Measurements from ENCODE around the gene FUCA2. TPM values are rescaled to one million over a fixed set of nuclear protein-coding genes. Genes with fewer than 3 reads are reported as not detected.

FUCA2 gene
- total RNA-seq, 1 donor from 2014 or later: 53.1 TPM

GRCh38 chr6:143527677-143528076, 16.2 kb upstream of the FUCA2 start:
- TF ChIP-seq CTCF (IDR thresholded peaks at IDR 0.05): no peak
- Histone ChIP-seq H3K4me3 (no peak overlapping the region), H3K9me3 (no peaks in the 10 kb centered on the region), H3K36me3 (no peaks in the 10 kb centered on the region), H3K4me1 (no peaks in the 10 kb centered on the region), H3K27me3 (ENCODE audit: low read depth) (no peaks in the 10 kb centered on the region), H3K27ac (no peak overlapping the region)
- no peak for DNase-seq
- intact Hi-C loops (cut with DNase I): no loop called here
- ATAC-seq: no peak

GRCh38 chr6:143525356-143525755, 13.8 kb upstream of the FUCA2 start:
- ATAC-seq: no peak
- no peaks in the 10 kb centered on the region for H3K4me1 ChIP-seq
- intact Hi-C loops (cut with DNase I): no loop called here
- no peaks in the 10 kb centered on the region for H3K27me3 ChIP-seq (ENCODE audit: low read depth)
- no peak for DNase-seq
- no peak overlapping the region for H3K27ac ChIP-seq
- H3K4me3 ChIP-seq: no peak overlapping the region
- H3K9me3 ChIP-seq: no peaks in the 10 kb centered on the region
- no peaks in the 10 kb centered on the region for H3K36me3 ChIP-seq
- no peak for TF ChIP-seq CTCF (IDR thresholded peaks at IDR 0.05)

- Histone ChIP-seq H3K27ac (no peak overlapping the region), H3K4me3 (no peak overlapping the region), H3K9me3 (no peaks in the 10 kb centered on the region), H3K4me1 (no peaks in the 10 kb centered on the region), H3K27me3 (ENCODE audit: low read depth) (no peaks in the 10 kb centered on the region), H3K36me3 (no peaks in the 10 kb centered on the region)
- intact Hi-C loops (cut with DNase I): no loop called here
- TF ChIP-seq CTCF (IDR thresholded peaks at IDR 0.05): no peak
- DNase-seq (no peak), ATAC-seq (no peak)
These were observed 10.6 kb upstream of the FUCA2 start for GRCh38 chr6:143522039-143522600.

- no peak overlapping the region for H3K27ac ChIP-seq
- no peak for TF ChIP-seq CTCF (IDR thresholded peaks at IDR 0.05)
- intact Hi-C loops (cut with DNase I): no loop called here
- H3K27me3 ChIP-seq (ENCODE audit: low read depth): no peaks in the 10 kb centered on the region
- H3K4me1 ChIP-seq: peaks cover 5% of the 10 kb centered on the region
- H3K9me3 ChIP-seq: no peaks in the 10 kb centered on the region
- H3K4me3 ChIP-seq: no peak overlapping the region
- no peak for DNase-seq
- no peak for ATAC-seq
- H3K36me3 ChIP-seq: no peaks in the 10 kb centered on the region
These were observed 5.9 kb upstream of the FUCA2 start for GRCh38 chr6:143517447-143517773.

GRCh38 chr6:143516690-143517446, 5.3 kb upstream of the FUCA2 start:
- Histone ChIP-seq H3K27me3 (ENCODE audit: low read depth) (no peaks in the 10 kb centered on the region), H3K36me3 (no peaks in the 10 kb centered on the region), H3K9me3 (no peaks in the 10 kb centered on the region), H3K4me1 (peaks cover 11% of the 10 kb centered on the region), H3K27ac (no peak overlapping the region), H3K4me3 (no peak overlapping the region)
- intact Hi-C loops (cut with DNase I): no loop called here
- ATAC-seq: no peak
- no peak for TF ChIP-seq CTCF (IDR thresholded peaks at IDR 0.05)
- DNase-seq: no peak

All from lower lobe of right lung (tissue), 2 donors.